DOHH2 (cell line): ENCODE data around the gene SUMF1.

Experiments used
- EZH2phosphoT487 ChIP-seq: fragments of 200-600 bp; sonication (generic); IDR thresholded peaks from 2 replicates; pipeline ENCODE4 v1.6.1; 2017; ENCODE audit warnings: borderline replicate concordance, mild to moderate bottlenecking, antibody characterized with exemption, low read length, moderate library complexity, mixed read lengths
- TF ChIP-seq, protein P1 (sequence below): fragments of 200-600 bp; sonication (generic); IDR thresholded peaks from one replicate; pipeline ENCODE4 v1.5.1; 2014; ENCODE audit warnings: antibody characterized with exemption, mild to moderate bottlenecking, low read depth, low read length; ENCODE audit not compliant: poor library complexity, severe bottlenecking

DNA sequence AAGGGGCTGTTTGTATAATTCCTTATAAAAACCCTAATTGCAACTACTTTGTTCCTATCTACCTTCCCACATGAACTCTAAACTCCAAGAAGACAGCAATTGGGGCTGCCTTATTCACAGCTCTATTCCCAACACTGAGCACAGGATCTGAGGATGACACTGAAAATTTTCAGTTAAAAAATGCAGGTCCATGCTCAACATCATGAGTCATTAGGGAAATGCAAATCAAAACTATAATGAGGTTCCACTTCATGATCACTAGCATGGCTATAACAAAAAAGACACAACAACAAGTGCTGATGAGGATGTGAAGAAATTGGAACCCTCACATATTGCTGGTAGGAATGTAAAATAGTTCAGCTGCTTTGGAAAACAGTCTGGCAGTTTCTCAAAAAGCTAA, 12.9 kb downstream of the SUMF1 start:
- TF ChIP-seq, protein P1, sequence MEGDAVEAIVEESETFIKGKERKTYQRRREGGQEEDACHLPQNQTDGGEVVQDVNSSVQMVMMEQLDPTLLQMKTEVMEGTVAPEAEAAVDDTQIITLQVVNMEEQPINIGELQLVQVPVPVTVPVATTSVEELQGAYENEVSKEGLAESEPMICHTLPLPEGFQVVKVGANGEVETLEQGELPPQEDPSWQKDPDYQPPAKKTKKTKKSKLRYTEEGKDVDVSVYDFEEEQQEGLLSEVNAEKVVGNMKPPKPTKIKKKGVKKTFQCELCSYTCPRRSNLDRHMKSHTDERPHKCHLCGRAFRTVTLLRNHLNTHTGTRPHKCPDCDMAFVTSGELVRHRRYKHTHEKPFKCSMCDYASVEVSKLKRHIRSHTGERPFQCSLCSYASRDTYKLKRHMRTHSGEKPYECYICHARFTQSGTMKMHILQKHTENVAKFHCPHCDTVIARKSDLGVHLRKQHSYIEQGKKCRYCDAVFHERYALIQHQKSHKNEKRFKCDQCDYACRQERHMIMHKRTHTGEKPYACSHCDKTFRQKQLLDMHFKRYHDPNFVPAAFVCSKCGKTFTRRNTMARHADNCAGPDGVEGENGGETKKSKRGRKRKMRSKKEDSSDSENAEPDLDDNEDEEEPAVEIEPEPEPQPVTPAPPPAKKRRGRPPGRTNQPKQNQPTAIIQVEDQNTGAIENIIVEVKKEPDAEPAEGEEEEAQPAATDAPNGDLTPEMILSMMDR: no peak
- TF ChIP-seq EZH2phosphoT487: no peak
